HCT116 (cell line): ENCODE data around the gene ALPP. TPM values are rescaled to one million over a fixed set of nuclear protein-coding genes. Genes with fewer than 3 reads are reported as not detected.

Experiments used
- ATAC-seq: fragments of 200-7000 bp; cut with Tn5 transposase; 2 replicates; pipeline ENCODE4 v1.9.1; 2020; ENCODE audit warnings: mild to moderate bottlenecking, moderate library complexity
- BruUV-seq: library from RNA; stranded (reverse); fragments of 400-500 nt; replicated peaks from 2 replicates; lab custom pipeline; 2021; lab: Mats Ljungman, UMichigan
- CTCF ChIA-PET: fragments of 300-600 bp; sonication (Branson Sonifier 250); formaldehyde crosslinking; loops from one replicate; lab custom pipeline; 2021; ENCODE audit warnings: antibody characterized with exemption; lab: Charles Lee
- POLR2A ChIA-PET: fragments of 300-600, 350-600 bp; sonication (Branson Sonifier 250); formaldehyde crosslinking; loops from one replicate; lab custom pipeline; 2021; ENCODE audit warnings: antibody characterized with exemption; lab: Charles Lee
- RAD21 ChIA-PET, 2 experiments: fragments of 300-600 bp; sonication (Branson Sonifier 250); formaldehyde crosslinking; loops; one replicate each; lab custom pipeline; 2023; ENCODE audit warnings: low total read pairs in 2 of 2; ENCODE audit not compliant: uncharacterized antibody in 2 of 2, unreplicated experiment in 2 of 2, low non-redundant PET in 1 of 2; lab: Charles Lee
- DNase-seq: peaks from one replicate; pipeline ENCODE4 v3.0.0-alpha.2; 2010; ENCODE audit warnings: low read depth, low spot score
- H2AFZ ChIP-seq: fragments of 200-600 bp; shearing (Covaris generic), sonication (generic); 2 replicates; pipeline ENCODE4 v1.6.1; 2017; ENCODE audit warnings: low read depth, mixed run types, mixed read lengths, antibody characterized with exemption, low read length; ENCODE audit not compliant: poor library complexity, severe bottlenecking
- H3K27ac ChIP-seq: 2 replicates; pipeline ENCODE4 v1.5.1; 2012; ENCODE audit warnings: low read depth, low read length
- H3K27me3 ChIP-seq: fragments of 200-600 bp; sonication (generic); 2 replicates; pipeline ENCODE4 v1.6.1; 2016; ENCODE audit warnings: mixed run types, low read length, mixed read lengths; ENCODE audit not compliant: insufficient read depth
- H3K36me3 ChIP-seq, 2 experiments: fragments of 200-500 bp in 1 of 2; fragments of 200-600 bp in 1 of 2; sonication (Bioruptor generic) in 1 of 2; sonication (generic) in 1 of 2; 2 replicates each; pipeline versions ENCODE4 v1.5.1 to v1.6.1; 2014 to 2016; ENCODE audit warnings: low read length in 2 of 2, inconsistent platforms in 1 of 2, mixed read lengths in 1 of 2, mixed run types in 1 of 2; ENCODE audit not compliant: insufficient read depth in 2 of 2, control insufficient read depth in 1 of 2
- H3K4me1 ChIP-seq, 2 experiments: fragments of 200-600 bp in 1 of 2; sonication (generic) in 1 of 2; 2 replicates each; pipeline versions ENCODE4 v1.5.1 to v1.6.1; 2012 to 2017; ENCODE audit warnings: low read length in 2 of 2, inconsistent platforms in 1 of 2, mild to moderate bottlenecking in 1 of 2, mixed read lengths in 1 of 2, mixed run types in 1 of 2, moderate library complexity in 1 of 2; ENCODE audit not compliant: insufficient read depth in 2 of 2, control insufficient read depth in 1 of 2
- H3K4me2 ChIP-seq: fragments of 200-600 bp; sonication (generic); 2 replicates; pipeline ENCODE4 v1.6.1; 2017; ENCODE audit warnings: mixed run types, low read length, mixed read lengths
- H3K4me3 ChIP-seq, 2 experiments: fragments of 200-600 bp in 1 of 2; sonication (generic) in 1 of 2; replicated peaks in 1 of 2; 2 replicates each; pipeline ENCODE4 v1.5.1; 2011 to 2016; ENCODE audit warnings: low read length in 2 of 2, control low read depth in 1 of 2, low read depth in 1 of 2, mild to moderate bottlenecking in 1 of 2, mixed read lengths in 1 of 2, mixed run types in 1 of 2
- H3K79me2 ChIP-seq: fragments of 200-600 bp; sonication (generic); 2 replicates; pipeline ENCODE4 v1.6.1; 2017; ENCODE audit warnings: mild to moderate bottlenecking, mixed run types, low read length, moderate library complexity, mixed read lengths; ENCODE audit not compliant: insufficient read depth
- H3K9ac ChIP-seq: fragments of 200-600 bp; sonication (generic); 2 replicates; pipeline ENCODE4 v1.6.1; 2016; ENCODE audit warnings: low read length, mixed read lengths
- H3K9me2 ChIP-seq: fragments of 200-600 bp; sonication (generic), shearing (Covaris generic); 2 replicates; pipeline ENCODE4 v1.6.1; 2017; ENCODE audit warnings: mixed run types, mild to moderate bottlenecking, moderate library complexity; ENCODE audit not compliant: insufficient read depth
- H3K9me3 ChIP-seq, 2 experiments: fragments of 200-500 bp in 1 of 2; fragments of 200-600 bp in 1 of 2; sonication (Bioruptor generic) in 1 of 2; sonication (generic) in 1 of 2; 2 replicates each; pipeline ENCODE4 v1.6.1; 2014 to 2017; ENCODE audit warnings: low read length in 2 of 2, mixed read lengths in 2 of 2, inconsistent platforms in 1 of 2, low read depth in 1 of 2, mild to moderate bottlenecking in 1 of 2, mixed run types in 1 of 2, moderate library complexity in 1 of 2; ENCODE audit not compliant: control insufficient read depth in 1 of 2, insufficient read depth in 1 of 2
- H4K20me1 ChIP-seq: fragments of 200-600 bp; sonication (generic), shearing (Covaris generic); 2 replicates; pipeline ENCODE4 v1.6.1; 2017; ENCODE audit warnings: mixed run types, mild to moderate bottlenecking, moderate library complexity; ENCODE audit not compliant: insufficient read depth
- ATF3 ChIP-seq: IDR thresholded peaks from 2 replicates; pipeline ENCODE4 v1.6.1; 2012
- CBX3 ChIP-seq: IDR thresholded peaks from 2 replicates; pipeline ENCODE4 v1.6.1; 2012; ENCODE audit warnings: low read depth
- CEBPB ChIP-seq: IDR thresholded peaks from 2 replicates; pipeline ENCODE4 v1.6.1; 2012; ENCODE audit warnings: low read depth
- ELF1 ChIP-seq: IDR thresholded peaks from 2 replicates; pipeline ENCODE4 v1.6.1; 2012; ENCODE audit warnings: low read depth, borderline replicate concordance
- EZH2 ChIP-seq: fragments of 200-600 bp; sonication (generic); IDR thresholded peaks from 2 replicates; pipeline ENCODE4 v1.6.1; 2017; ENCODE audit warnings: antibody characterized with exemption, mixed run types
- EZH2phosphoT487 ChIP-seq: fragments of 200-600 bp; IDR thresholded peaks from 2 replicates; pipeline ENCODE4 v1.6.1; 2018; ENCODE audit warnings: antibody characterized with exemption, borderline replicate concordance
- MAX ChIP-seq: IDR thresholded peaks from 2 replicates; pipeline ENCODE4 v1.6.1; 2012
- POLR2AphosphoS5 ChIP-seq: IDR thresholded peaks from 2 replicates; pipeline ENCODE4 v1.6.1; 2011; ENCODE audit warnings: mild to moderate bottlenecking, low read depth, low read length, moderate library complexity
- RAD21 ChIP-seq: IDR thresholded peaks from 2 replicates; pipeline ENCODE4 v1.6.1; 2012; ENCODE audit warnings: low read depth, mild to moderate bottlenecking
- REST ChIP-seq: IDR thresholded peaks from 2 replicates; pipeline ENCODE4 v1.6.1; 2012; ENCODE audit warnings: low read depth
- SIN3A ChIP-seq: IDR thresholded peaks from 2 replicates; pipeline ENCODE4 v1.6.1; 2012; ENCODE audit warnings: low read depth
- SRF ChIP-seq: IDR thresholded peaks from 2 replicates; pipeline ENCODE4 v1.6.1; 2012; ENCODE audit warnings: low read depth
- YY1 ChIP-seq: IDR thresholded peaks from 2 replicates; pipeline ENCODE4 v1.6.1; 2011; ENCODE audit warnings: low read length, low read depth, moderate library complexity, mild to moderate bottlenecking; ENCODE audit not compliant: insufficient replicate concordance; ENCODE audit errors: extremely low read depth
- ZBTB33 ChIP-seq: IDR thresholded peaks from 2 replicates; pipeline ENCODE4 v1.6.1; 2011; ENCODE audit warnings: mild to moderate bottlenecking, low read length, moderate library complexity; ENCODE audit not compliant: insufficient replicate concordance; ENCODE audit errors: extremely low read depth
- ZFX ChIP-seq: fragments of 450-650 bp; IDR thresholded peaks from 2 replicates; pipeline ENCODE4 v1.6.1; 2017
- ZNF274 ChIP-seq: fragments of 200-500 bp; sonication (Bioruptor generic); IDR thresholded peaks from 2 replicates; pipeline ENCODE4 v1.6.1; 2014; ENCODE audit warnings: mild to moderate bottlenecking, low read depth, low read length, inconsistent platforms
- intact Hi-C: fragments of 100-400 bp; cut with micrococcal nuclease; formaldehyde crosslinking; loops from 2 replicates; pipeline ENCODE4 v1.10.0; 2022
- total RNA-seq: library from RNA; stranded (reverse); gene quantifications from one replicate; pipeline ENCODE4 v1.2.1, GENCODE V29; 2021; ENCODE audit not compliant: unreplicated experiment

Gene ALPP
- total RNA-seq, 1 experiment from 2014 or later, result 0.34 TPM

- Histone ChIP-seq H3K79me2 (no peaks in the 10 kb centered on the region), H3K4me3 (peak overlapping the region; percentile 51 to 66), H3K9ac (peak overlapping the region; percentile 53), H3K4me2 (peak overlapping the region; percentile 83), H3K27ac (peak overlapping the region; percentile 58; the same call in 1 of the 2 replicates), H3K27me3 (no peaks in the 10 kb centered on the region), H3K36me3 (no peaks in the 10 kb centered on the region), H3K4me1 (peaks cover 5 to 23% of the 10 kb centered on the region in 2 experiments; a peak in 3 of 4 replicates)
- no TSS peak for BruUV-seq
- DNase-seq, result no peak
- CTCF ChIA-PET, result interaction anchor here (0.7 to 0.8 kb wide), 2 partner anchors 9 to 520 kb away, joined by 3 to 7 read pairs; no protein-coding TSS in a partner anchor
- intact Hi-C loops, result no loop called here
- TF ChIP-seq SRF (no peak), ZNF274 (no peak), ZBTB33 (no peak), RAD21 (no peak), YY1 (no peak), REST (no peak), MAX (no peak), ELF1 (no peak), ATF3 (no peak), POLR2AphosphoS5 (no peak), CBX3 (no peak), ZFX (no peak), EZH2 (no peak), EZH2phosphoT487 (no peak), CEBPB (no peak), SIN3A (no peak)
- TF ChIP-seq, all 23 proteins: peak for 0
- ATAC-seq, result peak; percentile 78
- no peaks in the 10 kb centered on the region for H3K9me3 ChIP-seq
- no peaks in the 10 kb centered on the region for H3K9me2 ChIP-seq
- H2AFZ ChIP-seq, result peak overlapping the region; percentile 68
- ChIA-PET POLR2A (interaction anchor here (0.9 kb wide), 1 partner anchor 9 kb away, joined by 5 read pairs; no protein-coding TSS in a partner anchor), RAD21 (no interaction called here)
- no peaks in the 10 kb centered on the region for H4K20me1 ChIP-seq
These were observed 42.1 kb downstream of the ALPP start for GRCh38 chr2:232420463-232421188.
